Activated CD8-positive, alpha-beta T cell treated with anti-CD3 and anti-CD28 coated beads, Interleukin-2, amount 10 ng/mL, durations not matched to agents 7 days and 5 days (primary cell): ENCODE data around the gene RAB3C. TPM values are rescaled to one million over a fixed set of nuclear protein-coding genes. Genes with fewer than 3 reads are reported as not detected.

Source experiments
- ATAC-seq: fragments of 150-1000 bp; cut with Tn5 transposase; one replicate; pipeline ENCODE4 v1.10.0; 2021; ENCODE audit warnings: moderate library complexity
- CTCF ChIA-PET: fragments of 350-600 bp; sonication (Branson Sonifier 250); formaldehyde crosslinking; loops from one replicate; lab custom pipeline; 2021; ENCODE audit warnings: antibody characterized with exemption; lab: Charles Lee
- POLR2A ChIA-PET: fragments of 350-600 bp; sonication (Branson Sonifier 250); formaldehyde crosslinking; loops from one replicate; lab custom pipeline; 2021; ENCODE audit warnings: antibody characterized with exemption; lab: Charles Lee
- DNase-seq: peaks from one replicate; pipeline ENCODE4 v3.0.0-alpha.2; 2020
- H3K27ac Mint-ChIP-seq: one replicate; pipeline ENCODE4 v1.8.0; 2021; ENCODE audit warnings: mild to moderate bottlenecking, mixed read lengths
- H3K27me3 Mint-ChIP-seq: one replicate; pipeline ENCODE4 v1.8.0; 2021; ENCODE audit warnings: low read depth, mixed read lengths
- H3K36me3 Mint-ChIP-seq: one replicate; pipeline ENCODE4 v1.8.0; 2021; ENCODE audit warnings: low read depth, mixed read lengths
- H3K4me1 Mint-ChIP-seq: one replicate; pipeline ENCODE4 v1.8.0; 2021; ENCODE audit warnings: low read depth, mixed read lengths
- H3K4me3 Mint-ChIP-seq: one replicate; pipeline ENCODE4 v1.8.0; 2021; ENCODE audit warnings: mild to moderate bottlenecking, mixed read lengths
- H3K9me3 Mint-ChIP-seq: one replicate; pipeline ENCODE4 v1.8.0; 2022; ENCODE audit warnings: mixed read lengths; ENCODE audit not compliant: insufficient read depth
- total RNA-seq, 2 experiments: library from RNA; stranded (reverse); gene quantifications; one replicate each; pipeline ENCODE4 v1.2.3, GENCODE V29; 2021

The RAB3C gene
- total RNA-seq, 2 experiments from 2014 or later, result not detected

DNA sequence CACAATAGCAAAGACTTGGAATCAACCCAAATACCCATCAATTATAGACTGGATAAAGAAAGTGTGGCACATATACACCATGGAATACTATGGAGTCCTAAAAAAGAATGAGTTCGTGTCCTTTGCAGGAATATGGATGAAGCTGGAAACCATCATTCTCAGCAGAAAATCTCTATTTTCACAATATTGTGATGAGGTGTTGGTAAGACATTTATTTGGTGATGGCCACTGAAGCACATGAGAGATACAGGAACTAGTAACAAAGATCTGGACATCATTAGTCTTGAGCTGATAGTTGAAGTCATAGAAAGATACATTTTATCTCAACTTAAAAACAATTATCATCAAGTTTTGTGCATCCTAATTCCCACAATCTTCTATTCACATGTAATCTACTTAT, 70.6 kb downstream of the RAB3C start:
- ATAC-seq, result no peak
- Mint-ChIP-seq H3K27ac (no peak overlapping the region), H3K4me3 (no peak overlapping the region), H3K27me3 (no peaks in the 10 kb centered on the region), H3K9me3 (no peaks in the 10 kb centered on the region), H3K4me1 (no peaks in the 10 kb centered on the region), H3K36me3 (no peaks in the 10 kb centered on the region)
- no peak for DNase-seq
- ChIA-PET POLR2A (no interaction called here), CTCF (no interaction called here)

GRCh38 chr5:58666141-58666540, 83.3 kb downstream of the RAB3C start:
- Mint-ChIP-seq H3K27me3 (no peaks in the 10 kb centered on the region), H3K36me3 (no peaks in the 10 kb centered on the region), H3K4me1 (no peaks in the 10 kb centered on the region), H3K9me3 (no peaks in the 10 kb centered on the region), H3K4me3 (no peak overlapping the region), H3K27ac (no peak overlapping the region)
- DNase-seq (no peak), ATAC-seq (no peak)
- CTCF ChIA-PET, result no interaction called here
- POLR2A ChIA-PET, result no interaction called here

DNA sequence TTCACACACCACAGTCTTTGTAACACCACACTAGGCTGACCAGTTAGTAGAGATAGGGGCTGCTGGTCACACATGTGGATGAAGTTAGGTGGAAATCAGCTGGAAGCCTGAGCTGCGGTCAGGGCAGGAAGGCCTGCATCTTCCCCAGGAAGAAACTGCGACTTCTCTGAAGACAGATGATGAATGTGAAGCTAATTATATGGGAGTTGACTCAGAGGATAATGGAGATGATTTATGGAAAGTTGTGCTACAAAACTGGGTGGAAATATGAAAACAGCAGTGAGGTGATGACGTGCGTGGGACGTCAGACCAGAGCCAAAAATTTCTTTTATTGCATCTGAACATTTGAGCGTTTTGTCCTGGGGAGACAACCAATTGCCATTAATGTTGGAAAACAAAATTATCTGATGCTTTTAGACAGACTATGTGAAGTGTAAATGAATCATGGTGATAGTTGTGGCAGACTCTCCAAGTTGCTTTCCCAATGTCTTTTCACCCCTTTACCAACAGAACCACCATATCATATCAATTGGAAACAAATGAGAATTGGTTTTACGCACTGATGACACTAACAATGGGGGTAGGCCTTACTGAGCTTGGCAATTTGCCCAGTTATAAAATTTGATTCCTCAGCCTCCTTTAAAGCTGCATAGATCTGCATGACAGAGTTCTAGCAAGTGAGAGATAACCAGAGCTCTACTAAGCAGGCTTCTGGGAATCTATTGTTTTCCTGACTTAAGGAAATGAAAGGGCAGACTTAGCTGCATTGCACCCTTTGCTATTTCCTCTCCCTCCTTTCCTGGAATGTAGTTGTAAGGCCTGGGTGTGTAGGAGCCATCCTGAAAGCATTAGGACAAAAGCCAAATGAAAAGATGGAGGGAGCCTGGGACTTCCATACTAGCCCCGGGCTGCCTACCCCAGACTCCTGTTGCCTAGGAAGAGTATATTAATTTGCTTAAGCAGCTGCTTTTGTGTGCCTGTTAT, 84.0 kb downstream of the RAB3C start:
- CTCF ChIA-PET, result no interaction called here
- ATAC-seq, result no peak
- Mint-ChIP-seq H3K9me3 (no peaks in the 10 kb centered on the region), H3K4me3 (no peak overlapping the region), H3K36me3 (no peaks in the 10 kb centered on the region), H3K27me3 (no peaks in the 10 kb centered on the region), H3K27ac (no peak overlapping the region), H3K4me1 (no peaks in the 10 kb centered on the region)
- DNase-seq, result no peak
- POLR2A ChIA-PET, result no interaction called here

DNA sequence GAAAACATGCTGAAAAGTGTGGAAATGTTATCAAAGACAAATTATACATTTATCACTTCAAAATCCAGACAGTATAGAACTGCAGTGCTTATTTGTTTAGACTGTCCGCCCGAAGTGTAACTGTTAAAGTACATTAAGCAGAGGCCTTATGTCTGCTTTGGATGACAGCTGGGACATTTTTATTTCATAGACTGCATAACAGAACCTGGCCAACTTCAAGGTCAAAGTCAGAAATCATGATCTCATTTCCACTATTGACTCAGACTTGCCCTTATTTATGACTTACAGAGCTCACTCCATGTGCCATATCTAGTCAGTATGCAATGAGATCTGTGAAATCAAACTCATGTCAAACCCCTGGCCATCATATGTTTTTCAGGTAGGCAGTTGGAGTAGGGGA, 87.7 kb downstream of the RAB3C start:
- Mint-ChIP-seq H3K9me3 (no peaks in the 10 kb centered on the region), H3K27ac (no peak overlapping the region), H3K27me3 (no peaks in the 10 kb centered on the region), H3K4me3 (no peak overlapping the region), H3K4me1 (no peaks in the 10 kb centered on the region), H3K36me3 (no peaks in the 10 kb centered on the region)
- ATAC-seq, result no peak
- ChIA-PET POLR2A (no interaction called here), CTCF (no interaction called here)
- DNase-seq, result no peak

DNA sequence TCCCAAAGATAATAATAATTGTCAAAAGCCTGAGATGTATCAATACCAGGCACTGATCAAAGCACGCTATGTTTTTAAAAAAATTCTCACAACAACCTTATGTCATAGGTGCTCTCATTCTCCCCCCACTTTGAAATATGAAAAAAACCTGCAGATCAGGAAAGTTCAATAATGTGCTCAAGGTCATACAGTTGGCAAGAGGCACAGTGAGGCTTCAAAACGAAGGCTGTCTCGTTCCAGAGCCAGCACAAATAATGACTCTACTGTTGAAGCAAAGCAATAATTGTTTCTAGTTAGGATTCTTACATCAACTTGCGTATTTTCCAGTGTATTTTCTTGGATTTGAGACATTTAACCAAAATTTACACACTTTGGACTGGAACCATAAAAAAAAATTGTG, 88.3 kb downstream of the RAB3C start:
- no peak overlapping the region for H3K27ac Mint-ChIP-seq
- CTCF ChIA-PET, result no interaction called here
- no peaks in the 10 kb centered on the region for H3K27me3 Mint-ChIP-seq
- H3K36me3 Mint-ChIP-seq, result no peaks in the 10 kb centered on the region
- POLR2A ChIA-PET, result no interaction called here
- no peaks in the 10 kb centered on the region for H3K9me3 Mint-ChIP-seq
- H3K4me3 Mint-ChIP-seq, result no peak overlapping the region
- ATAC-seq, result no peak
- H3K4me1 Mint-ChIP-seq, result no peaks in the 10 kb centered on the region
- DNase-seq, result no peak

GRCh38 chr5:58672521-58672920, 89.6 kb downstream of the RAB3C start:
- ATAC-seq, result no peak
- H3K27me3 Mint-ChIP-seq, result no peaks in the 10 kb centered on the region
- CTCF ChIA-PET, result no interaction called here

GRCh38 chr5:58674070-58674469, 91.2 kb downstream of the RAB3C start:
- Mint-ChIP-seq H3K9me3 (no peaks in the 10 kb centered on the region), H3K27ac (no peak overlapping the region), H3K36me3 (no peaks in the 10 kb centered on the region), H3K27me3 (no peaks in the 10 kb centered on the region), H3K4me3 (no peak overlapping the region), H3K4me1 (no peaks in the 10 kb centered on the region)
- DNase-seq (no peak), ATAC-seq (no peak)
- POLR2A ChIA-PET, result no interaction called here
- CTCF ChIA-PET, result no interaction called here

More at GRCh38 chr5:58672521-58672920, 89.6 kb downstream of the RAB3C start:
- Mint-ChIP-seq H3K9me3 (no peaks in the 10 kb centered on the region), H3K4me3 (no peak overlapping the region), H3K36me3 (no peaks in the 10 kb centered on the region), H3K4me1 (no peaks in the 10 kb centered on the region), H3K27ac (no peak overlapping the region)
- POLR2A ChIA-PET, result no interaction called here
- no peak for DNase-seq

- ChIA-PET POLR2A (no interaction called here), CTCF (no interaction called here)
- no peak overlapping the region for H3K4me3 Mint-ChIP-seq
- no peaks in the 10 kb centered on the region for H3K36me3 Mint-ChIP-seq
- H3K27me3 Mint-ChIP-seq, result no peaks in the 10 kb centered on the region
- no peaks in the 10 kb centered on the region for H3K4me1 Mint-ChIP-seq
- H3K27ac Mint-ChIP-seq, result no peak overlapping the region
- DNase-seq (no peak), ATAC-seq (no peak)
- H3K9me3 Mint-ChIP-seq, result no peaks in the 10 kb centered on the region
Observed at GRCh38 chr5:58674711-58675110, 91.8 kb downstream of the RAB3C start.

DNA sequence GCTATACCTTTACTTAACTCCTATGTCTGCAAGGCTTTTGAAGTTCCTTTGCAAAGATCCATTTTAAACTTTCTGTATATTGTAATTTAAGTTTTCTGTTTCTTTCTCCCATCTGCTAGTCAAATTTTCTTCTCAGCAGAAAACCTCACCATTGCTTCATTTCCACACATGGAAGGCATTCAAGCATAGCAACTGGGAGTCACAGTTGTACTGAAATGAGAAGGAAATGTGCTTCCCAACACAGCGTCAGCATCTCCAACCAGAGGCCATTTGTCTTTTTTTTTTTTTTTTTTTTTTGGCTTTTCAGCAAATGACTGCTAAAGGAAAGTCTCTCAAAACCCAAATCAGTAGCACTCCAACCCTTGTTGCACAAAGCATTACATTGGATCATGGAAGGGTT, 92.5 kb downstream of the RAB3C start:
- no peaks in the 10 kb centered on the region for H3K36me3 Mint-ChIP-seq
- H3K27me3 Mint-ChIP-seq, result no peaks in the 10 kb centered on the region
- no peak for ATAC-seq
- DNase-seq, result no peak
- CTCF ChIA-PET, result no interaction called here
- POLR2A ChIA-PET, result no interaction called here
- no peaks in the 10 kb centered on the region for H3K4me1 Mint-ChIP-seq
- H3K27ac Mint-ChIP-seq, result no peak overlapping the region
- H3K9me3 Mint-ChIP-seq, result no peaks in the 10 kb centered on the region
- H3K4me3 Mint-ChIP-seq, result no peak overlapping the region

DNA sequence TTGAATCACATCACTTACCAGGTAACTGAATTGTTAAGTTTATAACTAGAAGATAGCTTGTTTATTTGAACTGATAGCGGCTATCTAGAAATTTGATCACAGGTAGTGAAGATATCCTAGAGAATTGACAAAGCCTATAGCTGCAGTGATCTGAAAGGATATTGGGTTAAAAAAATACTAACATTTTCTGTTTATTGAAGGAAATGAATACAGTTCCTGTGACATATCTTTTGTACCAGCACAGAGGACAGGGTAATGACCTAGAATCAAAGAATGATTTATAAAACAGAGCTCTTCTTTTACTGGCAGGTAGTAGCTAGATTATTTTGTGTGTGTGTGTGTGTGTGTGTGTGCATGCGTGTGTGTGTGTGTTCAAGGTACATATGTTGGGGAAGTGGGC, 94.8 kb downstream of the RAB3C start:
- no peak overlapping the region for H3K4me3 Mint-ChIP-seq
- CTCF ChIA-PET, result no interaction called here
- H3K36me3 Mint-ChIP-seq, result no peaks in the 10 kb centered on the region
- H3K27ac Mint-ChIP-seq, result no peak overlapping the region
- no peaks in the 10 kb centered on the region for H3K4me1 Mint-ChIP-seq
- POLR2A ChIA-PET, result no interaction called here
- DNase-seq (no peak), ATAC-seq (no peak)
- no peaks in the 10 kb centered on the region for H3K27me3 Mint-ChIP-seq
- no peaks in the 10 kb centered on the region for H3K9me3 Mint-ChIP-seq

DNA sequence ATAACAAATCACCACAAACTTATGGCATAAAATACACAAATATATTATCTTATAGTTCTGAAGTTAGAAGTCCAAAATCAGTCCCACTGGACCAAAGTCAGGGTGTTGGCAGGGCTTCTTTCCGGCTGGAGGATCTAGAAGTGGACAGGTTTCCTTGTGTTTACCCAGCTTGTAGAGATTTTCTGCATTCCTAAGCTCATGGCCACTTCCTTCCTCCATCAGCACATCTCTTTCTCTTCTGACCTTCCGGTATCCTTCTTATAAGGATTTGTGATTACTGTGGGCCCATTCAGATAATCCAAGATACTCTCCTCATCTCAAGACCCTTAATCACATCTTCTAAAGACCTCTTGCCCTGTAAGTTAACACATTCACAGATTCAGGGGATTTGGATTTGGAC, 97.6 kb downstream of the RAB3C start:
- H3K9me3 Mint-ChIP-seq, result no peaks in the 10 kb centered on the region
- no peaks in the 10 kb centered on the region for H3K27me3 Mint-ChIP-seq
- CTCF ChIA-PET, result no interaction called here
- no peak overlapping the region for H3K4me3 Mint-ChIP-seq
- no peaks in the 10 kb centered on the region for H3K4me1 Mint-ChIP-seq
- ATAC-seq (no peak), DNase-seq (no peak)
- POLR2A ChIA-PET, result no interaction called here
- no peak overlapping the region for H3K27ac Mint-ChIP-seq
- no peaks in the 10 kb centered on the region for H3K36me3 Mint-ChIP-seq

GRCh38 chr5:58681943-58682342, 99.1 kb downstream of the RAB3C start:
- H3K27me3 Mint-ChIP-seq, result no peaks in the 10 kb centered on the region

More at GRCh38 chr5:58681943-58682342, 99.1 kb downstream of the RAB3C start:
- ATAC-seq (no peak), DNase-seq (no peak)
- H3K27ac Mint-ChIP-seq, result no peak overlapping the region
- no peaks in the 10 kb centered on the region for H3K4me1 Mint-ChIP-seq
- ChIA-PET POLR2A (no interaction called here), CTCF (no interaction called here)
- H3K36me3 Mint-ChIP-seq, result no peaks in the 10 kb centered on the region
- H3K9me3 Mint-ChIP-seq, result no peaks in the 10 kb centered on the region
- no peak overlapping the region for H3K4me3 Mint-ChIP-seq
